GM12872 (cell line): ENCODE measurements around the gene ASCL1.

Experiments
- TF ChIP-seq, protein P1 (sequence below): IDR thresholded peaks from 3 replicates; pipeline ENCODE4 v1.5.1; 2011; ENCODE audit warnings: low read depth, mild to moderate bottlenecking, low read length, moderate library complexity; ENCODE audit not compliant: insufficient read depth

Gene ASCL1

DNA sequence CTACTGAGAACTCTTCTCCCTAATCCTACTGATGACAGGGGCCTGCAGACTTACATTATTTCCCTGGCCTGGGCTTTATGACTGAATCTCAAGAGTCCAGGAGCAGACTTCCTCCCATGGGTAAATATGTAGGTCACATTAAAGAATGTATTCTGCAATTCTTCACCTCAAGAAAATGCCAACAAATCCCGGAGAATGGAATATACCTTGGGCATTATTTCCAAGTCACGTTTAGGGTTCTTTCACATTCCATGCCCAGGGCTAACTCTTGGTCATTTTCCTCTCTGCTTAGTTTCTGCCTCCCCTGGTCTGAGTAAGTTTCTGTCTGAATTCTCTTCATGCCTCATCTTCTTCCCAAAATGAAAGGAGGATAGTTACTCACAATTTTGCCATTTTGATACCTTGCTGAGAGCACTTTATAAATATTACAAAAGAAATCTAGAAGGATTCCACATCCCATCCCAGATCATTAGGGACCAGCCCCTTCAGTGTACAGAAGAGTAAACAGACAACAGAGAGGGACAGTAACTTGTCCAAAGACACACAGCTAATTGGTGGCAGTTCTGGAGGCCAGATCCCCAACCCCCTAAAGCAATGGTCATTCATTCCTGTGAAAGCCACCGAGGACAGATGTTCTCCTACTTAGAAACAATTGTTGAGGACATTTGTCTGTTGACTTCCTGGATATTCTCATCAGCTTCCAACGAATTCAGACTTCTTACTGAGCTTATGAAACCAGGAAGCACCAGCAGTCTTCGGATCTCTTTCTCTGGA lies 41.0 kb upstream of the ASCL1 start:
- TF ChIP-seq, protein P1, sequence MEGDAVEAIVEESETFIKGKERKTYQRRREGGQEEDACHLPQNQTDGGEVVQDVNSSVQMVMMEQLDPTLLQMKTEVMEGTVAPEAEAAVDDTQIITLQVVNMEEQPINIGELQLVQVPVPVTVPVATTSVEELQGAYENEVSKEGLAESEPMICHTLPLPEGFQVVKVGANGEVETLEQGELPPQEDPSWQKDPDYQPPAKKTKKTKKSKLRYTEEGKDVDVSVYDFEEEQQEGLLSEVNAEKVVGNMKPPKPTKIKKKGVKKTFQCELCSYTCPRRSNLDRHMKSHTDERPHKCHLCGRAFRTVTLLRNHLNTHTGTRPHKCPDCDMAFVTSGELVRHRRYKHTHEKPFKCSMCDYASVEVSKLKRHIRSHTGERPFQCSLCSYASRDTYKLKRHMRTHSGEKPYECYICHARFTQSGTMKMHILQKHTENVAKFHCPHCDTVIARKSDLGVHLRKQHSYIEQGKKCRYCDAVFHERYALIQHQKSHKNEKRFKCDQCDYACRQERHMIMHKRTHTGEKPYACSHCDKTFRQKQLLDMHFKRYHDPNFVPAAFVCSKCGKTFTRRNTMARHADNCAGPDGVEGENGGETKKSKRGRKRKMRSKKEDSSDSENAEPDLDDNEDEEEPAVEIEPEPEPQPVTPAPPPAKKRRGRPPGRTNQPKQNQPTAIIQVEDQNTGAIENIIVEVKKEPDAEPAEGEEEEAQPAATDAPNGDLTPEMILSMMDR = no peak

DNA sequence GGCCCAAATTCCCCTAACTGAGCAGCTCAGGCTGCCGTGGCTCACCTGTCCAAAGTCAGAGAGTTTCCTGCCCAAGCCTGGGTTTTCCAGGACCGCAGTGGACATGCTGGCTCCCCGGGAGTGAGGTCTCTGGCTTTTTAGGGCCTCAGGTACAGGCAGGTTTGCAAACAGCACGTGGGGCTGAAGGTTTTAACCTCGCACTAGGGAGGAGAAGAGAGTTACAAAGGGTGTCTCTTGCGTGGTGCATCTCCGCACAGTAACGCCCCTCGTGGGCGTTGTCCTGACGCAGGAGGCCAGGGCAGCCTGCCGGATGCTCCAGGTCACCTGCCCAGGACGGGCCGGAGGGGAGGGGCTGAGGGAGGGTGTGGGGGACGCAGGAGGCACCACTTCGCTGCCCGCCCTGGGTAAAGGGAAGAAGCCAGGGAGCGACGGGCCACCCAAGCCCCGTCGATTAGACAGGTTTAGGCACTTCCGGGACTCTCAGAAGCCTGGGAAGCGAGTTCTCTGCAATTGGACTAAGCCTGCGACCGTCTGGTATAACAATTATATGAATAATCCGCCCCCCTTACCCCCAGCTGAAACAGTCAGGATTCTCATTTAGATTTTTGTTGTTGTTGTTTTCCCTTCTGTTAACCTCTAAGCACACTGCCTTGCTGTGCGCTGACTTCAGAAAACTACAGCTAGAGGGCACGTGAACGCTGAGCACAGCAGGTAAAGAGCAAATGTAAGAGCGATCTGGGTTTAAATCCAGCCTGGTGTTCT lies 40.3 kb upstream of the ASCL1 start, which contains the start of gene PAH:
PAH (minus strand) TSS at position 219 of the 762 bp plus-strand sequence; CDS start at position 105, 114 bp downstream.
- TF ChIP-seq, protein P1 = peak; percentile 47

GRCh38 chr12:102918840-102919239 lies 38.6 kb upstream of the ASCL1 start:
- TF ChIP-seq, protein P1 = no peak

DNA sequence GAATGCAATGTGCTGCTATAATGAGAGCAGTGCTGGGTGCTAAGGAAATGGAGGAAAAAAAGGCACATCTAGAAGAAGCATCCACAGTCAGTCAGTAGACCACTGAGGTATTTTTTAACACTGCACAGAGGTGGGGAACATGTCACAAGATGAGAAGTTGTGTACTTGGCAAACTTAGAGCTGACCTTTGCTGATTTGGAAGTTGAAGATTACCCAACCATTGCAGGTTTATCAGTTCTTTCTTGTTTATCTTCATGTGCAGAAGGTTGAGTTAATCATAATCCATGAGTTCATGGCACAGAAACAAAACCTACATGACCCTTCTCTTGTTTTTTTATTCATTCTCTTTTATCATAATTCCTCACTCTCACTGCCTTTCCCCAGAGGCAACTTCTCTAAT lies 37.2 kb upstream of the ASCL1 start:
- TF ChIP-seq, protein P1 = no peak

GRCh38 chr12:102921240-102921639 lies 36.2 kb upstream of the ASCL1 start:
- TF ChIP-seq, protein P1 = no peak

DNA sequence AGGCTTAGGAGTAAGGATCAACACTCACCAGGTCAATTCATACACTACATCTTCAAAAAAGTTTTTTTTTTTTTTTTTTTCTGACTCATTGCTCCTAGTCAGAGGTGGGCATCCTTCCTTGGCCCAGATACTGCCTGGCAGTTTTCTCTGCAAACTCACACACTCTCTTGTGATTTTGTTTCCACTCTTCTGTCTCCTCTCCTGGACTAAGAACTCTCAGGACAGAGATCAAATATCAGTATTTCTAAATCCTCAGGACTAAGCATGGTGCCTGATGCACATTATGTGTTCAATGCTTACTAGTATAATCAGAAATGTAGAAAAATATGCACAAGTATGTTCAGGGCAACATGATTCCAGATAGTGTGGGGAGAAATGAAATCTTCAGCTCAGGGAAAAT lies 30.3 kb upstream of the ASCL1 start:
- TF ChIP-seq, protein P1 = no peak

- TF ChIP-seq, protein P1 = no peak
Observed at GRCh38 chr12:102933168-102933567, 24.3 kb upstream of the ASCL1 start.
